Measurements from ENCODE around the gene ZBED1.
"Not testable (repeated sequence)": the region's sequence is repeated elsewhere in the genome, so short reads cannot be mapped to it uniquely, and the experiment has no call there.

DNA sequence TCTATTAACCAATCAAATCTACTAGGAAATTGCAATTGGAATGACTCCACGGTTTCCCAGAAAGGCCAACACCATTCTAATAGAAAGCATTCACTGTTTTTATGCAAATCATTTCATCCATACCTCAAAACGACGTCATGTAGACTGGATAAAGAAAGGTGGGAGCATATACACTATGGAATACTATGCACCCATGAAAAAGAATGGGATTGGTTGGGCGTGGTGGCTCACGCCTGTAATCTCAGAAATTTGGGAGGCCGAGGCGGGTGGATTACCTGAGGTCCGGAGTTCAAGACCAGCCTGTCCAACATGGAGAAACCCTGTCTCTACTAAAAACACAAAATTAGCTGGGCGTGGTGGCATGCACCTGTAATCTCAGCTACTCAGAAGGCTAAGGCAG is 46.2 kb downstream of the ZBED1 start:
- TF ChIP-seq, protein P1, sequence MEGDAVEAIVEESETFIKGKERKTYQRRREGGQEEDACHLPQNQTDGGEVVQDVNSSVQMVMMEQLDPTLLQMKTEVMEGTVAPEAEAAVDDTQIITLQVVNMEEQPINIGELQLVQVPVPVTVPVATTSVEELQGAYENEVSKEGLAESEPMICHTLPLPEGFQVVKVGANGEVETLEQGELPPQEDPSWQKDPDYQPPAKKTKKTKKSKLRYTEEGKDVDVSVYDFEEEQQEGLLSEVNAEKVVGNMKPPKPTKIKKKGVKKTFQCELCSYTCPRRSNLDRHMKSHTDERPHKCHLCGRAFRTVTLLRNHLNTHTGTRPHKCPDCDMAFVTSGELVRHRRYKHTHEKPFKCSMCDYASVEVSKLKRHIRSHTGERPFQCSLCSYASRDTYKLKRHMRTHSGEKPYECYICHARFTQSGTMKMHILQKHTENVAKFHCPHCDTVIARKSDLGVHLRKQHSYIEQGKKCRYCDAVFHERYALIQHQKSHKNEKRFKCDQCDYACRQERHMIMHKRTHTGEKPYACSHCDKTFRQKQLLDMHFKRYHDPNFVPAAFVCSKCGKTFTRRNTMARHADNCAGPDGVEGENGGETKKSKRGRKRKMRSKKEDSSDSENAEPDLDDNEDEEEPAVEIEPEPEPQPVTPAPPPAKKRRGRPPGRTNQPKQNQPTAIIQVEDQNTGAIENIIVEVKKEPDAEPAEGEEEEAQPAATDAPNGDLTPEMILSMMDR (IDR thresholded peaks at IDR 0.05), result not testable (repeated sequence)
- TF ChIP-seq POLR2A, EP300 (IDR thresholded peaks at IDR 0.05): not testable (repeated sequence)

Data from gastroesophageal sphincter (tissue), 3 donors.